KMS-11 (cell line): ENCODE results near the gene STXBP5.

ENCODE experiments used
- H2AFZ ChIP-seq: fragments of 200-600 bp; sonication (generic); 2 replicates; pipeline ENCODE4 v1.6.1; 2016; ENCODE audit warnings: antibody characterized with exemption, mixed run types, low read depth
- H3K27ac ChIP-seq: fragments of 200-600 bp; sonication (generic); 2 replicates; pipeline ENCODE4 v1.6.1; 2016; ENCODE audit warnings: mild to moderate bottlenecking, mixed run types
- H3K27me3 ChIP-seq: fragments of 200-600 bp; sonication (generic); 2 replicates; pipeline ENCODE4 v1.6.1; 2017; ENCODE audit warnings: mild to moderate bottlenecking, low read depth, mixed run types, moderate library complexity; ENCODE audit not compliant: insufficient read depth
- H3K36me3 ChIP-seq: fragments of 200-600 bp; sonication (generic); 2 replicates; pipeline ENCODE4 v1.6.1; 2017; ENCODE audit warnings: mild to moderate bottlenecking, mixed run types; ENCODE audit not compliant: insufficient read depth
- H3K4me1 ChIP-seq: fragments of 200-600 bp; sonication (generic); 2 replicates; pipeline ENCODE4 v1.6.1; 2016; ENCODE audit warnings: mild to moderate bottlenecking, low read depth, mixed run types; ENCODE audit not compliant: poor library complexity, severe bottlenecking
- H3K4me2 ChIP-seq: fragments of 200-600 bp; sonication (generic); 2 replicates; pipeline ENCODE4 v1.7.0; 2016; ENCODE audit warnings: mild to moderate bottlenecking, mixed run types
- H3K4me3 ChIP-seq: fragments of 200-600 bp; sonication (generic); IDR thresholded peaks from 2 replicates; pipeline ENCODE4 v1.6.1; 2017; ENCODE audit warnings: low read depth, low read length, mixed read lengths; ENCODE audit not compliant: insufficient read depth
- H3K79me2 ChIP-seq: fragments of 200-600 bp; sonication (generic); 2 replicates; pipeline ENCODE4 v1.6.1; 2016; ENCODE audit warnings: low read depth, mixed run types; ENCODE audit not compliant: insufficient read depth
- H3K9ac ChIP-seq: fragments of 200-600 bp; sonication (generic); 2 replicates; pipeline ENCODE4 v1.6.1; 2016; ENCODE audit warnings: mild to moderate bottlenecking, mixed run types
- H4K20me1 ChIP-seq: fragments of 200-600 bp; sonication (generic); 2 replicates; pipeline ENCODE4 v1.6.1; 2016; ENCODE audit warnings: mild to moderate bottlenecking, mixed run types; ENCODE audit not compliant: insufficient read depth
- CTCF ChIP-seq: fragments of 200-600 bp; sonication (generic); conservative IDR thresholded peaks from 2 replicates; pipeline ENCODE4 v1.6.1; 2017; ENCODE audit warnings: low read depth, mild to moderate bottlenecking, antibody characterized with exemption, low read length, moderate library complexity, mixed read lengths

The STXBP5 gene

GRCh38 chr6:147204060-147204785 is at the start of gene STXBP5:
Gene STXBP5, plus strand, starts transcription at chr6:147204417. Its CDS starts 116 bp downstream, at chr6:147204533.
- H3K9ac ChIP-seq: peak within 1 kb of the TSS; percentile 72
- peaks cover 26% of the 10 kb centered on the region for H3K4me1 ChIP-seq
- no peak for TF ChIP-seq CTCF
- no peaks in the 10 kb centered on the region for H3K27me3 ChIP-seq
- peak within 1 kb of the TSS; percentile 98 for H2AFZ ChIP-seq
- H4K20me1 ChIP-seq: no peaks in the 10 kb centered on the region
- H3K4me3 ChIP-seq: peak within 1 kb of the TSS; percentile 40
- H3K4me2 ChIP-seq: peak within 1 kb of the TSS; percentile 84
- H3K36me3 ChIP-seq: no peaks in the 10 kb centered on the region
- peaks cover 29% of the 10 kb centered on the region; the same call in 1 of the 2 replicates for H3K79me2 ChIP-seq
- H3K27ac ChIP-seq: peak within 1 kb of the TSS; percentile 79

- Histone ChIP-seq H3K4me3 (no peak overlapping the region), H3K79me2 (no peaks in the 10 kb centered on the region), H2AFZ (no peak overlapping the region), H3K4me1 (no peaks in the 10 kb centered on the region), H4K20me1 (no peaks in the 10 kb centered on the region), H3K27me3 (no peaks in the 10 kb centered on the region), H3K4me2 (no peak overlapping the region), H3K9ac (no peak overlapping the region), H3K27ac (no peak overlapping the region), H3K36me3 (no peaks in the 10 kb centered on the region)
- no peak for TF ChIP-seq CTCF
These were observed 49.8 kb upstream of the STXBP5 start for GRCh38 chr6:147154454-147154853.

GRCh38 chr6:147156218-147156617 is 48.0 kb upstream of the STXBP5 start:
- no peaks in the 10 kb centered on the region for H3K79me2 ChIP-seq
- H3K4me2 ChIP-seq: no peak overlapping the region
- no peaks in the 10 kb centered on the region for H4K20me1 ChIP-seq
- no peak overlapping the region for H3K27ac ChIP-seq
- no peaks in the 10 kb centered on the region for H3K4me1 ChIP-seq
- H3K27me3 ChIP-seq: no peaks in the 10 kb centered on the region
- H3K4me3 ChIP-seq: no peak overlapping the region
- H2AFZ ChIP-seq: no peak overlapping the region
- no peak for TF ChIP-seq CTCF
- no peaks in the 10 kb centered on the region for H3K36me3 ChIP-seq
- H3K9ac ChIP-seq: no peak overlapping the region

GRCh38 chr6:147156799-147157382 is 47.3 kb upstream of the STXBP5 start:
- H3K79me2 ChIP-seq: no peaks in the 10 kb centered on the region
- TF ChIP-seq CTCF: no peak
- H3K36me3 ChIP-seq: no peaks in the 10 kb centered on the region
- no peaks in the 10 kb centered on the region for H4K20me1 ChIP-seq
- no peak overlapping the region for H3K4me2 ChIP-seq
- no peaks in the 10 kb centered on the region for H3K27me3 ChIP-seq
- no peak overlapping the region for H2AFZ ChIP-seq
- H3K9ac ChIP-seq: no peak overlapping the region
- no peak overlapping the region for H3K27ac ChIP-seq
- no peak overlapping the region for H3K4me3 ChIP-seq
- no peaks in the 10 kb centered on the region for H3K4me1 ChIP-seq
